Astrocyte (in vitro differentiated cells and primary cell): ENCODE data around the gene TEDC1. TPM values are rescaled to one million over a fixed set of nuclear protein-coding genes. Genes with fewer than 3 reads are reported as not detected.

Source experiments
- DNase-seq: peaks from one replicate; pipeline ENCODE4 v3.0.0-alpha.2; 2010; ENCODE audit warnings: low read depth
- FAIRE-seq: peaks from 2 replicates; lab custom pipeline; 2011; peaks lifted over from hg19 to GRCh38; lab: Jason Lieb, UNC
- H2AFZ ChIP-seq: 2 replicates; pipeline ENCODE4 v1.6.0; 2012; ENCODE audit warnings: low read depth, low read length, inconsistent platforms
- H3K27ac ChIP-seq: 2 replicates; pipeline ENCODE4 v1.5.1; 2011; ENCODE audit warnings: low read depth, low read length, inconsistent platforms
- H3K27me3 ChIP-seq: 2 replicates; pipeline ENCODE4 v1.6.0; 2011; ENCODE audit warnings: low read length, inconsistent platforms; ENCODE audit not compliant: insufficient read depth
- H3K36me3 ChIP-seq: 2 replicates; pipeline ENCODE4 v1.5.1; 2011; ENCODE audit warnings: low read length, inconsistent platforms; ENCODE audit not compliant: insufficient read depth
- H3K4me1 ChIP-seq: 2 replicates; pipeline ENCODE4 v1.5.1; 2011; ENCODE audit warnings: low read length, inconsistent platforms; ENCODE audit not compliant: insufficient read depth
- H3K4me2 ChIP-seq: 2 replicates; pipeline ENCODE4 v1.6.0; 2012; ENCODE audit warnings: low read length, inconsistent platforms
- H3K4me3 ChIP-seq: 2 replicates; pipeline ENCODE4 v1.5.1; 2011; ENCODE audit warnings: low read depth, mild to moderate bottlenecking, low read length, inconsistent platforms; ENCODE audit not compliant: insufficient read depth
- H3K79me2 ChIP-seq: 2 replicates; pipeline ENCODE4 v1.6.0; 2012; ENCODE audit warnings: mild to moderate bottlenecking, low read length, inconsistent platforms; ENCODE audit not compliant: insufficient read depth
- H3K9ac ChIP-seq: 2 replicates; pipeline ENCODE4 v1.6.0; 2012; ENCODE audit warnings: mild to moderate bottlenecking, low read length, inconsistent platforms
- H3K9me3 ChIP-seq: 2 replicates; pipeline ENCODE4 v1.5.1; 2012; ENCODE audit warnings: low read depth, mild to moderate bottlenecking, low read length, inconsistent platforms; ENCODE audit not compliant: insufficient read depth
- H4K20me1 ChIP-seq: 2 replicates; pipeline ENCODE4 v1.6.0; 2012; ENCODE audit warnings: low read length, inconsistent platforms; ENCODE audit not compliant: insufficient read depth
- H3K27ac Mint-ChIP-seq: one replicate; pipeline ENCODE4 v1.8.0; 2021; ENCODE audit warnings: mild to moderate bottlenecking, mixed read lengths; ENCODE audit not compliant: unreplicated experiment
- H3K27me3 Mint-ChIP-seq: one replicate; pipeline ENCODE4 v1.8.0; 2021; ENCODE audit warnings: low read depth, mixed read lengths; ENCODE audit not compliant: unreplicated experiment
- H3K36me3 Mint-ChIP-seq: one replicate; pipeline ENCODE4 v1.8.0; 2021; ENCODE audit warnings: low read depth, mixed read lengths; ENCODE audit not compliant: unreplicated experiment
- H3K4me1 Mint-ChIP-seq: one replicate; pipeline ENCODE4 v1.8.0; 2021; ENCODE audit warnings: low read depth, mixed read lengths; ENCODE audit not compliant: unreplicated experiment
- H3K4me3 Mint-ChIP-seq: one replicate; pipeline ENCODE4 v1.8.0; 2021; ENCODE audit warnings: mild to moderate bottlenecking, moderate library complexity, mixed read lengths; ENCODE audit not compliant: unreplicated experiment
- H3K9me3 Mint-ChIP-seq: one replicate; pipeline ENCODE4 v1.8.0; 2021; ENCODE audit warnings: mild to moderate bottlenecking, mixed read lengths; ENCODE audit not compliant: unreplicated experiment
- CTCF ChIP-seq: IDR thresholded peaks from 2 replicates; pipeline ENCODE4 v1.5.1; 2011; ENCODE audit warnings: low read depth, mild to moderate bottlenecking, inconsistent platforms, low read length, moderate library complexity; ENCODE audit not compliant: insufficient read depth
- EZH2 ChIP-seq: IDR thresholded peaks from 2 replicates; pipeline ENCODE4 v1.6.1; 2012; ENCODE audit warnings: mild to moderate bottlenecking, low read length, inconsistent platforms; ENCODE audit not compliant: insufficient read depth
- total RNA-seq: library from RNA; stranded (reverse); gene quantifications from 2 replicates; pipeline ENCODE4 v1.2.1, GENCODE V29; 2021

The TEDC1 gene
- total RNA-seq, 1 donor from 2014 or later = 5.5 TPM

GRCh38 chr14:105460116-105460515, 30.9 kb upstream of the TEDC1 start:
- no peaks in the 10 kb centered on the region for H3K9me3 Mint-ChIP-seq
- Histone ChIP-seq H3K4me1 (peaks cover 2% of the 10 kb centered on the region), H3K4me2 (no peak overlapping the region), H3K36me3 (peaks cover 5% of the 10 kb centered on the region), H2AFZ (no peak overlapping the region), H3K27me3 (no peaks in the 10 kb centered on the region), H4K20me1 (peaks cover 9% of the 10 kb centered on the region), H3K4me3 (no peak overlapping the region), H3K9ac (no peak overlapping the region), H3K27ac (no peak overlapping the region), H3K79me2 (no peaks in the 10 kb centered on the region), H3K9me3 (no peaks in the 10 kb centered on the region)
- no peak overlapping the region for H3K4me3 Mint-ChIP-seq
- peaks cover 3% of the 10 kb centered on the region for H3K36me3 Mint-ChIP-seq
- H3K27ac Mint-ChIP-seq = no peak overlapping the region
- peaks cover 1% of the 10 kb centered on the region for H3K4me1 Mint-ChIP-seq
- DNase-seq (no peak), FAIRE-seq (no peak)
- no peaks in the 10 kb centered on the region for H3K27me3 Mint-ChIP-seq
- TF ChIP-seq EZH2 (no peak), CTCF (no peak)

- FAIRE-seq = no peak
- H4K20me1 ChIP-seq = peaks cover 13% of the 10 kb centered on the region
- H3K9me3 ChIP-seq = no peaks in the 10 kb centered on the region
- H3K27ac Mint-ChIP-seq = no peak overlapping the region
- no peak overlapping the region for H2AFZ ChIP-seq
- no peak overlapping the region for H3K4me3 ChIP-seq
- H3K9ac ChIP-seq = no peak overlapping the region
- H3K4me1 Mint-ChIP-seq = peaks cover 3% of the 10 kb centered on the region
- no peak overlapping the region for H3K4me3 Mint-ChIP-seq
- peaks cover 7% of the 10 kb centered on the region for H3K4me1 ChIP-seq
- no peaks in the 10 kb centered on the region for H3K27me3 ChIP-seq
- H3K27ac ChIP-seq = no peak overlapping the region
- H3K27me3 Mint-ChIP-seq = no peaks in the 10 kb centered on the region
- peaks cover 5% of the 10 kb centered on the region for H3K36me3 ChIP-seq
- H3K36me3 Mint-ChIP-seq = peaks cover 3% of the 10 kb centered on the region
- TF ChIP-seq EZH2 = no peak
- TF ChIP-seq CTCF = no peak
- no peak overlapping the region for H3K4me2 ChIP-seq
- no peaks in the 10 kb centered on the region for H3K79me2 ChIP-seq
- no peak for DNase-seq
- no peaks in the 10 kb centered on the region for H3K9me3 Mint-ChIP-seq
Observed at GRCh38 chr14:105460616-105461015, 30.4 kb upstream of the TEDC1 start.

- Histone ChIP-seq H3K79me2 (no peaks in the 10 kb centered on the region), H4K20me1 (peaks cover 12% of the 10 kb centered on the region), H3K4me2 (no peak overlapping the region), H2AFZ (no peak overlapping the region), H3K36me3 (peaks cover 2% of the 10 kb centered on the region), H3K9me3 (no peaks in the 10 kb centered on the region), H3K9ac (no peak overlapping the region), H3K27ac (no peak overlapping the region), H3K4me1 (peaks cover 11% of the 10 kb centered on the region), H3K4me3 (no peak overlapping the region), H3K27me3 (no peaks in the 10 kb centered on the region)
- H3K9me3 Mint-ChIP-seq = no peaks in the 10 kb centered on the region
- FAIRE-seq (no peak), DNase-seq (no peak)
- no peak overlapping the region for H3K4me3 Mint-ChIP-seq
- no peaks in the 10 kb centered on the region for H3K27me3 Mint-ChIP-seq
- TF ChIP-seq CTCF = no peak
- no peak for TF ChIP-seq EZH2
- H3K36me3 Mint-ChIP-seq = peaks cover 3% of the 10 kb centered on the region
- peaks cover 6% of the 10 kb centered on the region for H3K4me1 Mint-ChIP-seq
- no peak overlapping the region for H3K27ac Mint-ChIP-seq
Observed at GRCh38 chr14:105461903-105462302, 29.1 kb upstream of the TEDC1 start.
